GM06990 (cell line): ENCODE results near the gene TMPRSS6.

Experiments
- DNase-seq: peaks from one replicate; pipeline ENCODE4 v3.0.0-alpha.2; 2011; ENCODE audit not compliant: insufficient read length; ENCODE audit errors: extremely low read depth
- H3K27me3 ChIP-seq: replicated peaks from 2 replicates; pipeline ENCODE4 v1.6.0; 2011; ENCODE audit warnings: low read length; ENCODE audit not compliant: control insufficient read depth, insufficient read depth
- H3K36me3 ChIP-seq: 2 replicates; pipeline ENCODE4 v1.5.1; 2011; ENCODE audit warnings: low read length; ENCODE audit not compliant: control insufficient read depth, insufficient read depth
- H3K4me3 ChIP-seq: replicated peaks from 2 replicates; pipeline ENCODE4 v1.5.1; 2011; ENCODE audit warnings: low read depth, mild to moderate bottlenecking, control low read depth, low read length
- TF ChIP-seq, protein P1 (sequence below): IDR thresholded peaks from 2 replicates; pipeline ENCODE4 v1.5.1; 2011; ENCODE audit warnings: low read length, control low read depth, mild to moderate bottlenecking, inconsistent platforms; ENCODE audit not compliant: insufficient read depth, poor library complexity, severe bottlenecking

Gene TMPRSS6

DNA sequence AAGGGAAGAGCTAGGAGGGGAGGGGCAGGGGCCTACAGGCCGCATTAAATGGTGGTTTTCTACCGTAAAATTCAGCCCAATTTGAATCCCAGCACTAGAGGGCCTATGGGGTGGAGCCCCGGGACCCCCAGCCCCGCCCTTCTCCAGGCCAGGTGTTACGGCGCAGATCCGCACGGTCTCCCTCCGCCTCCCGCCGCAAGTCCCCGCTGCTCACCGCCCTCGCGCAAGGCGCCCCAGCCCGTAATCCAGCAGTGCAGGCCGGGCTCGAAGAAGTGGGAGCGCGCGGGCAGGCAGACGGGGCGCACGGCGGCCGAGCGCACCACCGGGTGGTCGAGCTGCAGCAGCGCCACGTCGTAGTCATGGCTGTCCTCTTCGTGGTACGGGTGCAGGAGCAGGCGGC is 40.7 kb downstream of the TMPRSS6 start:
- Histone ChIP-seq H3K27me3 (no peaks in the 10 kb centered on the region; the same call in 1 of the 2 replicates), H3K4me3 (no peak overlapping the region), H3K36me3 (no peaks in the 10 kb centered on the region)
- TF ChIP-seq, protein P1, sequence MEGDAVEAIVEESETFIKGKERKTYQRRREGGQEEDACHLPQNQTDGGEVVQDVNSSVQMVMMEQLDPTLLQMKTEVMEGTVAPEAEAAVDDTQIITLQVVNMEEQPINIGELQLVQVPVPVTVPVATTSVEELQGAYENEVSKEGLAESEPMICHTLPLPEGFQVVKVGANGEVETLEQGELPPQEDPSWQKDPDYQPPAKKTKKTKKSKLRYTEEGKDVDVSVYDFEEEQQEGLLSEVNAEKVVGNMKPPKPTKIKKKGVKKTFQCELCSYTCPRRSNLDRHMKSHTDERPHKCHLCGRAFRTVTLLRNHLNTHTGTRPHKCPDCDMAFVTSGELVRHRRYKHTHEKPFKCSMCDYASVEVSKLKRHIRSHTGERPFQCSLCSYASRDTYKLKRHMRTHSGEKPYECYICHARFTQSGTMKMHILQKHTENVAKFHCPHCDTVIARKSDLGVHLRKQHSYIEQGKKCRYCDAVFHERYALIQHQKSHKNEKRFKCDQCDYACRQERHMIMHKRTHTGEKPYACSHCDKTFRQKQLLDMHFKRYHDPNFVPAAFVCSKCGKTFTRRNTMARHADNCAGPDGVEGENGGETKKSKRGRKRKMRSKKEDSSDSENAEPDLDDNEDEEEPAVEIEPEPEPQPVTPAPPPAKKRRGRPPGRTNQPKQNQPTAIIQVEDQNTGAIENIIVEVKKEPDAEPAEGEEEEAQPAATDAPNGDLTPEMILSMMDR, result no peak
- DNase-seq, result no peak

DNA sequence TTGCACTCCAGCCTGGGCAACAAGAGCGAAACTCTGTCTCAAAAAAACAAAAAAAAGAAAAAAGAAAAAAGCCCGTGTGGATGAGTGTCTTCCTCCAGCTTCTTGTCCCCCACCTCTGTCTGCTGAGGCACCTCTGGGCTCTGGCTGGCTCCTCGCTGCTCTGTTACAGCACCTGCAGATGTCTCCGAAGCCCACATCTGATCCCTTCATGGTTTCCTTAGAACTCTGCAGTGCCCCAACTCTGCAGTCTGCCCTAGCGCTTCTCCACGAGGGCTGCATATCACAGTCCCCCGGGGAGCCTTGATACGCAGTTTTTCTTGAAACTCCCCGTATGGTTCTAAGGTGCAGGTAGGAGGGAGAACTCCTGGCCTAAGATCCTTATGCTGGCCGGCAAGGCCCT is 42.1 kb downstream of the TMPRSS6 start:
- no peak overlapping the region for H3K4me3 ChIP-seq
- TF ChIP-seq, protein P1, result no peak
- DNase-seq, result no peak
- H3K36me3 ChIP-seq, result no peaks in the 10 kb centered on the region
- H3K27me3 ChIP-seq, result no peaks in the 10 kb centered on the region; the same call in 1 of the 2 replicates

DNA sequence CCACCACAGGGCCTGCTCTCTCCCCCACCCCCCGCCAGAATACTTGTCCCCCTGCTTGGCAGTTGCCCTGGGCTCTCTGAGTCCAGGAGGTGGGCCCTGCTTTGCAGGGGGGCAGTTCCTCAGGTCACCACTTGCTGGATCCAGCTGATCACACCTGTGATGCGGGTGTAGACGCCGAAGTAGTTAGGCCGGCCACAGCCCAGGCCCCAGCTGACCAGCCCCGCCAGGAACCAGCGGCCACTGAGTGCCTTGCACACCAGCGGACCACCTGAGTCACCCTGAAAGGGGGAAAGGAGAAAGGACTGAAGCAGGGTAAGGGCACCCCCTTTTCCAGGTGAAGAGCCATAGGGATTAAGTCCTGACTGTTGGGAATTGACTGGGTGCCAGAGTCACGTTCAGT is 43.6 kb downstream of the TMPRSS6 start:
- no peak for DNase-seq
- TF ChIP-seq, protein P1, result no peak
- Histone ChIP-seq H3K4me3 (no peak overlapping the region), H3K36me3 (no peaks in the 10 kb centered on the region), H3K27me3 (no peaks in the 10 kb centered on the region; the same call in 1 of the 2 replicates)

DNA sequence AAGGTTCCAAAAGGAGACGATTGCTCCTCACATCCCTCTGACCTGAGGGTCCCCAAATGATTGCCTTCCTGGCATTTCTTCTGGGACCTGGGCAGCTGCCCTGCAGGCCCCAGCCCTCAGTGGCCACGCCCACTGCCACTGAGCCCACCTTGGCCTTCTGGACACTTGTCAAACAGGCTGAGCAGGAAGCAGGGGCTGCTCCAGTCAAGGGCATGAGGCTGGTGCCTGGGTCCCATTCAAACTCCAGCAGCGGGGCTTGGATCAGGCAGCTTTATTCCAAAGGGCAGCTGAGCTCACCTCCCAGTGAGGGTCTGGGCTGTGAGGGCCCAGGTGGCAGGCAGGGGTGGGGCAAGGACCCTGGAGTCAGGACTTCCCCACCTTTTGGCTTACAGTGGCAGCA is 44.3 kb downstream of the TMPRSS6 start:
- H3K4me3 ChIP-seq, result no peak overlapping the region
- DNase-seq, result no peak
- no peaks in the 10 kb centered on the region for H3K27me3 ChIP-seq
- TF ChIP-seq, protein P1, result no peak
- H3K36me3 ChIP-seq, result no peaks in the 10 kb centered on the region

DNA sequence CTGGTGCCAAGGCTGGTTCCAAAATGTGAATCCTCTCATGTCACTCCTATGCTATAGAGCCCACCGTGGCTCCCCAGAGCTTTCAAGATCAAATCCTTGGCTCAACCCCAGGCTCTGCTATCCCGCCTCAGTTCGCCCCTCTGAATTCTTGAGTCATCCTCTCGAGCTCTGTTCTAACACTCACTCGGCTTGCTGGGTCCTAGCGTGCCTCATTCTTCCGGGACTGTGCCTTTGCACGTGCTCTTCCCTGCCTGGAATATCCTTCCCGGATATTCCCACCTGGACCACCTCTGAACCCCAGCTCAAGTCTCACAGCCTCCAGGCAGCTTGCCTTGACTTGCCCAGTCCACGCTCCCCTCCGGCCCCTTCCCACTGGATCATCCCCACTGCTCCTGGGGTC is 45.0 kb downstream of the TMPRSS6 start:
- Histone ChIP-seq H3K36me3 (no peaks in the 10 kb centered on the region), H3K4me3 (no peak overlapping the region), H3K27me3 (no peaks in the 10 kb centered on the region)
- DNase-seq, result no peak
- TF ChIP-seq, protein P1, result no peak
